Urinary bladder (tissue), 4 donors: ENCODE measurements around the gene APOA1. TPM values are rescaled to one million over a fixed set of nuclear protein-coding genes. Genes with fewer than 3 reads are reported as not detected.
A peak's percentile ranks its signal among the peaks of the same experiment; 100 is the strongest.

ENCODE experiments used
- DNase-seq: peaks from one replicate; pipeline ENCODE4 v3.0.0-alpha.2; 2015; ENCODE audit errors: extremely low spot score
- H3K27ac ChIP-seq: one replicate; pipeline ENCODE4 v1.5.1; 2013; ENCODE audit warnings: low read depth, mild to moderate bottlenecking, moderate library complexity
- H3K36me3 ChIP-seq: one replicate; pipeline ENCODE4 v1.6.1; 2013; ENCODE audit warnings: mild to moderate bottlenecking, moderate library complexity; ENCODE audit not compliant: insufficient read depth
- H3K4me1 ChIP-seq: one replicate; pipeline ENCODE4 v1.6.1; 2013; ENCODE audit warnings: mild to moderate bottlenecking, moderate library complexity; ENCODE audit not compliant: insufficient read depth
- H3K4me3 ChIP-seq: one replicate; pipeline ENCODE4 v1.5.1; 2013; ENCODE audit warnings: low read depth, low read length
- WGBS: extraction: QIAGEN DNeasy Blood & Tissue Kit; methylation state at CpG from one replicate; pipeline ENCODE4 v1.1.7; 2013; 5-methylcytosine and 5-hydroxymethylcytosine counted together
- polyA plus RNA-seq: library from polyadenylated mRNA; stranded (reverse); fragments of 200-250 nt; gene quantifications from one replicate; pipeline ENCODE4 v1.2.3, GENCODE V29; 2013
- total RNA-seq: library from RNA; depleted of rRNA; stranded (reverse); fragments of >200 nt; gene quantifications from one replicate; pipeline ENCODE4 v1.2.3, GENCODE V29; 2014
- donor health status: healthy with polysubstance abuse.
- donor health status: healthy.

APOA1 gene
- total and polyA plus RNA-seq, 2 donors: 1.1 to 5.2 TPM

DNA sequence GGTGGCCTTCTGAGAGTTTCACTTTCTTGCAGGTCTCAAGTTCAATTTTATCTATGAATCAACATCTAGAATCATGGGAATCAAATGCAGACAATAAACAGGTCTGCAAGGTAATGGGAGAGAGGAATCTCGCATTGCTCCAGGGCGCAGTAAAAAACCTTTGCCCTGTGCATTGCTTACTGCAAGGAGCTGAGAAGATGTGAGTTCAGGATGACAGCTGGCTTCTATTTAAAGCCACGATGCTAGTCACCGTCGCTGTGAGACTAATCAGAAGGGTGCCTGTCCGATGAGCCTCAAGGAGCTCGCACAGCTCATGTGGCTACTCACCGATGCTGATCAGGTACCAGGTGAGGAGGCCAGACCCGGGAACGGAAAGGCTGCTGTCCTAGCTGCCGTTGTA is 30.2 kb upstream of the APOA1 start:
- WGBS: 93% methylated on average over 11 of the region's 11 CpGs
- Histone ChIP-seq H3K27ac (no peak overlapping the region), H3K4me3 (no peak overlapping the region), H3K36me3 (no peaks in the 10 kb centered on the region), H3K4me1 (no peaks in the 10 kb centered on the region)
- DNase-seq: no peak

DNA sequence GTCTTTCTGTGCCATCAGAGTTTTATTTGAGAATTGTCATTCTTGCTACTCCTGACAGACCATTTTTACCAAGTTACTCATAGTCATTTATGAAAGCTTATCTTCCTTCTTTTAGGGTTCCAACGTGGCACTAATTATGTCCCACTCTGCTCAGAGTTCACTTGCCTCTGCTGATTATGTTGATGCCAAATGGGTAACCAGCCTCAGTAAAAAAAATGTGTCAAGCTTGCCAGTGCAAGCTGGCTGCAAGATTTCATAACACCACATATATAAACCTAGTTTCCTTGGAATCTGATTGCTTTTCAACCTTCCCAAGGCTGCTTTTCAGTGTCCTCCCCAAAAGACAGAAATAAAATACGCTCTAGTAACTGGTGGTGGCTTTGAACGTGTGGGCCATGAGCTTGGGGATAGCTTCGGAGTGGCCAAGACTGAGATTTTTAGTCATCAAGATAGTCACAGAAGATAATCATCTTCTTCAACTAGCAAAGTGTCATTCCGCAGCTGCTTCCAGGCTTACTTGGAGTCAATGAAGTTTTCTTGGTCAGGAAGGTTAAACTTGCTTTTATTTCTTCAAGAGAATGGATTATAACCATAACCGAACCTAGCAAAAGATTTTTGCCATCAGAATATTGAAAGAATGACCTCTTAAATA is 29.5 kb upstream of the APOA1 start:
- H3K27ac ChIP-seq: no peak overlapping the region

DNA sequence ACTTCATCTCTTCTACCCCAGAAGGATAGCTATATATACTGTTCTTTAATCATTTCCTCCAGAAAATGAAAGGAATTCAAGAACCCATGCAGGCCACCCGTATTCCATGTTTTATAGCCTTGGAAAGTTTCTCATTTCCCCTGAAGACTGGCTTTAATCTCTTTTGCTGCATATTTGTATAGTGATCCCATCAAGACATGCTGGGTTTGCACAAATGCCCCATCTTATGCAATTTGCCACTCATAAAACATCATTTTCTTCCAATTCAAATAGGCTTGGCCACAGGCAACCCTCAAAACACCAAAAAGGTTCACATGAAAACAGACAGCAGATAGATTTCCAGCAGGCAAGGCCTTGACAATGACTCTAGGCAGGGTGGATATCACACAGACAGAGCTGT is 28.3 kb upstream of the APOA1 start:
- no peaks in the 10 kb centered on the region for H3K36me3 ChIP-seq
- DNase-seq: no peak
- WGBS: 33% methylated on average over 1 of the region's 1 CpG
- no peak overlapping the region for H3K4me3 ChIP-seq
- no peaks in the 10 kb centered on the region for H3K4me1 ChIP-seq
- H3K27ac ChIP-seq: no peak overlapping the region

More for the DNA sequence above, 29.5 kb upstream of the APOA1 start:
- no peak overlapping the region for H3K4me3 ChIP-seq
- H3K36me3 ChIP-seq: no peaks in the 10 kb centered on the region
- DNase-seq: no peak
- H3K4me1 ChIP-seq: no peaks in the 10 kb centered on the region
- 83% methylated on average over 6 of the region's 6 CpGs for WGBS

DNA sequence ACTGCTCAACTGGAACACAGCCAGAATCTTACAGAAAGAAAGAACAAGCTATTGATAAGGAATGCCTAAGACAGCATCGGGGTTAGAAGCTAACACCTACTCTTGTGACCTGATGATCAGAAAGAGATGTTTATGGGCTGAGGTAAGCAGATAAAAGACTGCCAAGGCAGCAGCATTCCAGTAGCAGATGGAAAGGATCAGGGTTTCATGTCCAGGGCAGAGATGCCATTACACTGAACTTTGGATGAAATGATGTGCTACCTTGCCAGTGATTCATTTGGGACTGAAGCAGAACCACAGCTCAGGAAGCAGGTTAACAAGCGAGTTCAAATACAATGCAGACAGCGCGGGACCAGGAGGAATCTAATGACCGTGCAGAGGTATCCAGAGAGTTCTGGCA is 27.1 kb upstream of the APOA1 start:
- Histone ChIP-seq H3K4me1 (no peaks in the 10 kb centered on the region), H3K36me3 (no peaks in the 10 kb centered on the region), H3K4me3 (no peak overlapping the region), H3K27ac (no peak overlapping the region)
- DNase-seq: no peak
- WGBS: 80% methylated on average over 5 of the region's 5 CpGs

DNA sequence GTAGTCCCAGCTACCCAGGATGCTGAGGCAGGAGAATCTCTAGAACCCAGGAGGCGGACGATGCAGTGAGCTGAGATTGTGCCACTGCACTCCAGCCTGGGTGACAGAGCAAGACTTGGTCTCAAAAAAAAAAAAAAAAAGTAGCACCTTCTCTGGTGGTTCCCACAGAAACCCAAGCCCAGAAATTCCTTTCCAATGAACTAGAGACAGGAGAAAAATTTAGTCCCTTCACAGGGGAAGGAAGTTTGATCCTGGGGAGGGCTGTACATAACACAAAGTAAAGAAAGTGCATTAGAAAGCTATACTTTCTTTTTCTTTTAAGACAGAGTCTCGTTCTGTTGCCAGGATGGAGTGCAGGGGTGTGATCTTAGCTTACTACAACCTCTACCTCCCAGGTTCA is 25.5 kb upstream of the APOA1 start:
- Histone ChIP-seq H3K4me3 (no peak overlapping the region), H3K27ac (no peak overlapping the region), H3K4me1 (no peaks in the 10 kb centered on the region), H3K36me3 (no peaks in the 10 kb centered on the region)
- 94% methylated on average over 3 of the region's 3 CpGs for WGBS
- no peak for DNase-seq

DNA sequence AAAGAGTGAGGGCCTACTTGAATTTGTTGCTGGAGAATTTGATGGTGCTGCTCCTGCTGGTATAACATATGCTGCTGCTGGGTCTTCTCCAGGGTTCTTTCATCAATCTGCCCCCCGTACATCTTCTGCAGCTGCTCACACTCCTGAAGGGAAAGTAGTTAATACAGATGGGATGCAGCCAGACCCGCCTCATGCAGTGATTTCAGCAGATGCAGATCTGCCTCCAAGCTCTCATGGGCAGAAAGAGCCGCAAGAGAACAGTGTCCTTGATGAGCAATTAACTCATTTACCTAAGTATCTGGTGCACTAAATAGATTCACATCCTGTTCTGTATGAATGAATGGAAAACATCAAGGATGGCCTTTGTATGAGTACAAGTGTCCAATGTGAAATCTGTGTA is 24.8 kb upstream of the APOA1 start:
- no peak for DNase-seq
- Histone ChIP-seq H3K36me3 (no peaks in the 10 kb centered on the region), H3K4me1 (no peaks in the 10 kb centered on the region), H3K4me3 (no peak overlapping the region), H3K27ac (no peak overlapping the region)
- WGBS: 69% methylated on average over 3 of the region's 3 CpGs

DNA sequence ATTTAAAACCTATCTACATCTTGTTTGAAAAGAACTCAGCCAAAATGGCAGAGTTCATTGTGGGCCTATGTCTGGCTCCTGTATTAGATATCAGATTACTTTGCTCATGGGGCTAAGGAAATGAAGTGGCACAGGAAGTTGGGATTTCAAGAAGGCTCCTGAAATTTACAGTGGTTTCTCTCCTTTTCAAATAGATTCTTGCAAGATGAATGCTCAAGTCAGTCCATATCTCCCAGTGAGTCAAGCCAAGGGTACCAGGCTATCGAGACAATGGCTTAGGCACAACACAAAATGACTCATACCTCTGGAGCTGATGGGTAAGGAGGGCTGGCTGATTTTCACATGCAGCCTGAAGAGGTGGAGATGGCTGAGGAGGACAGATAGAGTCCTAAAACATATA is 24.1 kb upstream of the APOA1 start:
- no peak overlapping the region for H3K4me3 ChIP-seq
- no peaks in the 10 kb centered on the region for H3K36me3 ChIP-seq
- DNase-seq: no peak
- WGBS: 89% methylated on average over 1 of the region's 1 CpG
- no peak overlapping the region for H3K27ac ChIP-seq
- H3K4me1 ChIP-seq: no peaks in the 10 kb centered on the region

DNA sequence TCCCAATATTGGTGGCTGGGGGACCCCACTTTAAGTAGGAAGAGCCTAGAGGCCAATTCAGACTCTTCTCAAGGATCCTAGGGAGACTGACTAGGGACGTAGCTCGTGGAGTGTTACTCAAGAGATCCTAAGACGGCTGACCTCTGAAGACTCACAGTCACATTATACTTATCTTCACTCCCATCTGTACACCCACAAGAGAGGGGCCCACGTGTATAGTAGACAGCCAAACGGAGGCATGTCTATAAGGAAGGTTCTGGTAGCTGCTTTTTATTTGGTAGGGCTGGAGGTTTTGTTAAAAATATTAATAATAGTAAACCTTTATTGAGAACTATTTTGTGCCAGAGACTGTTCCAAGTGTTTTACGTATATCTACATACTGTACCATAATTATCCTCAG is 22.9 kb upstream of the APOA1 start:
- Histone ChIP-seq H3K27ac (no peak overlapping the region), H3K36me3 (no peaks in the 10 kb centered on the region), H3K4me1 (no peaks in the 10 kb centered on the region), H3K4me3 (no peak overlapping the region)
- no peak for DNase-seq
- WGBS: 88% methylated on average over 6 of the region's 6 CpGs

DNA sequence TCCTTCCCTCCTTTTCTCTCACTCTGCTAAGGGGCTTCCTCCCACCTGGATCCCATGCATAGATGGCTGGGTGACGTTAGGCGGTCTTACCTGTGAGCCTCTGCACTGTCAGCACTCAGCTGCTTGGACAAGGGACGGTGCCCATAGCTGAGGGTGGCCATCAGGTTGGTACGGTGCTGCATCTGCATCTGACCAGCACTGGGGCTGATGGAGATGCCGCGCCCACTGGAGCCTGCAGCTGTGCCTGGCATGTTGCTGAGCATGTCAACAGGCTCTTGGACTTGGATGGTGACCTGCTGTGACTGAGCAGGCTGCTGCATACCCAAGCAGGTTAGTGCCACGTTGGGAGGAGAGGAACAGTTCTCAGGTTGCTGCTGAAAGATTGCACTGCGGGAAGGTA is 21.8 kb upstream of the APOA1 start:
- Histone ChIP-seq H3K4me1 (no peaks in the 10 kb centered on the region), H3K4me3 (no peak overlapping the region), H3K36me3 (no peaks in the 10 kb centered on the region), H3K27ac (no peak overlapping the region)
- WGBS: 96% methylated on average over 8 of the region's 8 CpGs
- no peak for DNase-seq

DNA sequence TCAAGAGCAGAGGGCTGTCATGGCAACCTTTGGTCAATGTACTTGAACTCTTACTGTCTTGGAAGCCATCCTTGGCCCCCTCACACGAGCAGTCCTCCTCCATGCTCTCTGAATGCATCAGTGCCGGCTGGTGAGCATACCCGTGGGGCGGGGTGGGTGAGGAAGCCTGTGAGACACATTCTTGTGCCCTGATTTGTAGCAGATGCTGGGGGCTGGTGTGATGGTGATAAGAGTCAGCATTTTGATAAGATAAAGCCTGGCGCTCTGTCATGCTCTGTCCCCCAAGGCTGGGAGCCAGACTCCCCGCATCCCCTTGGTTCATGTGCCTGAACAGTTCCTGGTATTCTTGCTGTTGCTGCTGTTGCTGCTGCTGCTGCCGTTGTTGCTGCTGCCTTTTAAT is 20.5 kb upstream of the APOA1 start:
- no peak overlapping the region for H3K4me3 ChIP-seq
- 62% methylated on average over 7 of the region's 7 CpGs for WGBS
- DNase-seq: no peak
- no peaks in the 10 kb centered on the region for H3K36me3 ChIP-seq
- no peak overlapping the region for H3K27ac ChIP-seq
- no peaks in the 10 kb centered on the region for H3K4me1 ChIP-seq

DNA sequence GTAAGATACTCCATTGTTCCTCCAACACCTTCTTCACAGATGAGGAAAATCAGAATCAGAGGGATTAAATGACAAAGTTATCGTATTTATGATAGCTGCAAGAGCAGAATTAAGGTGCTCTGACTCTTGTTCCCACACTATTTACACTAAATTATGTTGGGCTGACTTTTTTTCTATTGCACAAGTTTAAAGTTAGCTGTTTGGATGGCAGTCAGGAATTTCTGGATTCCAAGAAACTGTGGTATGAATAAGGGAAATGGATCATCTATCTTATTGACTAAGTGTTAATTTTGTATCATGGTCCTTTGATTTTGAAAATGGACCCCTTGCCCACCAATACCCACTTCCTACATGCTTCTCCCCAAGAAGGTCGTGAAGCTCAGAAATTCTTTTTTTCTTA is 19.9 kb upstream of the APOA1 start:
- H3K36me3 ChIP-seq: no peaks in the 10 kb centered on the region
- no peak overlapping the region for H3K27ac ChIP-seq
- H3K4me3 ChIP-seq: no peak overlapping the region
- no peaks in the 10 kb centered on the region for H3K4me1 ChIP-seq
- 83% methylated on average over 2 of the region's 2 CpGs for WGBS
- DNase-seq: no peak

DNA sequence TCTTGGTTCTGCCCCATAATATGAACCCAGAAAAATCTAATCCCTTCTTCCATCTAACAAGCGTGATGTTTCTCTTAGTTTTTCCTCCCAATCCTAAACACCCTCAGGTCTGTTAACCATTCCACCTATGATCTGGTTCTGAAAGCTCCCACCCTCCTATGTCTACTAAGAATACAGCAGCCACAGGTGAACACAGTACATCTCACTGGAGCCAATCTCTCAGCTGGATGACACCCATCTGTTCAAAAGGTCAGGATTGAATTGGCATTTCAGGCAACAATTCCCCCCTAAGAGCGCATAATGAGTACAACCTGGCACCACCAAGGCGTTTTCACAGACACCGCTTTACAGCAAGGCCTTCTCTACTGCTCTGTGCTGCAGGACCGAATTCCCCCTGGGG is 19.0 kb upstream of the APOA1 start:
- WGBS: 76% methylated on average over 5 of the region's 5 CpGs

DNA sequence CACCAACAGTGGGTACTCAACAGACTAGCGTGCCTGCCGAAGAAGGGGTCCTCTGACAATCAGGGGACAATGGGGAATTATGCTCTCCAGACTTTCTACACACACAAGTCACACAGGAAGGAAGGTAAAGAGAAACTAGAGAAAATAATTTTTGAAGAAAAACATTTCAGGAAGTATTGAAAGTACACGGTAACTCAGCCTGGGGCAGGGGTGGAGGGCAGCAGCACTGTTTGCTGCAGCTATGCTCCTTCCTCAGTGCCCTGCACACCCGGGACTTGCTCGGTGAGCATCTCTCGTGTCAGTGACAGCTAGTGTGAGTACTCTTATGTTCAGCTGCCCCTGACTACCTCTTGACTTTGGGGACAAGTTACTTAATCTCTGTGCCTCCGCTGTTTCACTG is 18.0 kb upstream of the APOA1 start:
- DNase-seq: no peak
- Histone ChIP-seq H3K27ac (no peak overlapping the region), H3K4me3 (no peak overlapping the region), H3K4me1 (no peaks in the 10 kb centered on the region), H3K36me3 (no peaks in the 10 kb centered on the region)
- 92% methylated on average over 7 of the region's 7 CpGs for WGBS

More for the DNA sequence above, 19.0 kb upstream of the APOA1 start:
- H3K4me1 ChIP-seq: no peaks in the 10 kb centered on the region
- H3K36me3 ChIP-seq: no peaks in the 10 kb centered on the region
- DNase-seq: no peak
- no peak overlapping the region for H3K27ac ChIP-seq
- H3K4me3 ChIP-seq: no peak overlapping the region

DNA sequence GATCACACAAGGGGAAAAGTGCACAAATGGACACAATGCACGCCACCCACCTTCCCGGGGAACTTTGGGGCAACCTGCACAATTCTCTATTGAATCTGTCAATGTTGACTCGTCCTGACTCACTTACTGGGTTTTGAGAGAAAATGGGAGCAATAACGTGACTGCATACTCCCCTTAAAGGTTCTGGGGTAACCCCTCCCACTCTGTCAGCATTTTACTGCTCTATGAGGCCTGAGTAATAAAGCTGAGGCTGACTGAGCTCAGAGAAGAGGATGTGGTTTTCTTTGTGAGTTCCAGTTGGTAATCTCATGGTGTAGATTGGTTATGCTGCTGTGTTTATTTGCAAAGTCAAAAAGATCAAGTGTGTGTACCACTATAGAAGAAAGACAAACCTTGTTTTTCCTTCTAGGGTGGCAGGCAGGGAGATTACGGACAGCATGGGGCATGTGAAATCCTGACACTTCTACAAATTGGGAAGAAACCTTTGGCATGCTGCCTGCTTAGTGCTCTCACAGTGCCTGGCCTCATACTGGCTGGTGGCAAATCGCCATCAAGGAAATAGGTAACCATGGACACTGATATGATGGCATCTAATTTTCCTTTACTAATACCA is 16.1 kb upstream of the APOA1 start:
- Histone ChIP-seq H3K36me3 (peaks cover 2% of the 10 kb centered on the region), H3K4me1 (no peaks in the 10 kb centered on the region), H3K4me3 (no peak overlapping the region), H3K27ac (peak overlapping the region; percentile 38)
- 68% methylated on average over 6 of the region's 6 CpGs for WGBS
- DNase-seq: no peak
